ENCODE measurements around the gene METTL16. TPM values are rescaled to one million over a fixed set of nuclear protein-coding genes. Genes with fewer than 3 reads are reported as not detected.

METTL16 gene
- total and polyA plus RNA-seq, 2 of the 8 experiments (the other 6 are each of a cell fraction or from before 2014, with no cell fraction given), result 22.8 to 59.4 TPM

DNA sequence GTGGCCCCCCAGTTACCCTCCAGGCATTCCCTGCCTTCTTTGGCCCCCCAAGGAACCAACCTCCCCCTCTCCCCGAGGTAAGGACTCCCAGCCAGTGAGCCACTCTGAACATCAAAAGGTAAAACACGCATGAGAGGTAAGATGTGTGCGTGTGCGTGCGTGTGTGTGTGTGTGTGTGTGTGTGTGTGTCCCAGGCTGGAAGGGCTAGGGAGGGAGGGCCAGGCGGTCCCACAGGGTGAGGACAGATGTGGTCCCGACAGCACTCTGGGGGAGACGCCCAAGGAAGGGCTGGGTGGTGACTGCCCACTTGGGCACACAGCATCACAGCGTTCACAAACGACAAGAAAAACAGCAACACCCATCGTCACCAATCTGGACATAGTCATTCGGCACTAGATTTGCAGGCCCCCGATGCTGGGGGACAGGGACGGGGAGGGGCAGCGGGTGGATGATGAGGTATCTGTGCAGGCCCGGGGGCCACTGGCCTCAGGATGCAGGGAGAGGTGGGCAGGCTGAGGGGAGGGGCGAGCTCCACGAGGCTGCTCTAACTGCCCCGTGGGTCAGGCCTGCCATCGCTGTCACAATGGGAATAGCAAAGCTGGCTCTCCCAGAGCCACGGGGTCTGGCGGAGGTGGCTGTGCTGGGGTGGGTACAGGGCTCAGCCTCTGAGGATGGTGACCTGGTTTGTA, 127.1 kb downstream of the METTL16 start:
- H3K23ac ChIP-seq (ENCODE audit: insufficient read length), result no peak overlapping the region
- no peaks in the 10 kb centered on the region for H3K9me3 ChIP-seq (ENCODE audit: insufficient read depth in 2 of 2, low read depth in 1 of 2, low read length in 1 of 2)
- no peak overlapping the region for H4K5ac ChIP-seq (ENCODE audit: insufficient read length, low read depth, low read length)
- H2BK12ac ChIP-seq (ENCODE audit: low read depth, low read length), result no peak overlapping the region
- no peak overlapping the region for H2BK120ac ChIP-seq (replicated peaks; ENCODE audit: low read depth, low read length)
- FAIRE-seq, result no peak
- H3K14ac ChIP-seq (ENCODE audit: insufficient read length), result no peak overlapping the region
- no peaks in the 10 kb centered on the region for H3K79me1 ChIP-seq (ENCODE audit: low read depth, low read length)
- H3K27ac ChIP-seq (ENCODE audit: low read depth, low read length), result no peak overlapping the region
- H2AK5ac ChIP-seq (ENCODE audit: low read depth, low read length), result no peak overlapping the region
- H3K79me2 ChIP-seq (ENCODE audit: control insufficient read depth in 1 of 2, insufficient read depth in 2 of 2, low read length in 2 of 2), result 0 out of 4 replicates have a peak, but pooled peaks cover 0 to 2% of the 10 kb centered on the region in 2 experiments
- ChIA-PET POLR2A (ENCODE audit: partially characterized antibody) (interaction anchor here (0.9 to 15.4 kb wide), 8 partner anchors 11 to 35 kb away, joined by 3 to 193 read pairs (median 6); partner anchors contain the start of gene MNT), CTCF (ENCODE audit: partially characterized antibody) (interaction anchor here (0.7 to 11.8 kb wide), 8 partner anchors 14 to 48 kb away, joined by 3 to 216 read pairs (median 8); partner anchors contain the start of genes SGSM2 and TSR1)
- H3K23me2 ChIP-seq (ENCODE audit: low read depth, low read length), result no peaks in the 10 kb centered on the region
- 86% methylated on average over 18 of the region's 22 CpGs; no CpG with 5 or more reads in 1 of the 2 experiments for WGBS, 2 experiments (ENCODE audit: extremely low coverage in 1 of 2, insufficient coverage in 1 of 2, insufficient read length in 1 of 2, insufficient replicate concordance in 2 of 2, low coverage in 1 of 2, low lambda C conversion rate in 2 of 2, missing lambda C conversion rate in 1 of 2)
- no peak for DNase-seq (ENCODE audit: low read depth in 1 of 2, low spot score in 2 of 2)
- H3K27me3 ChIP-seq (replicated peaks in 1 of 4; ENCODE audit: control insufficient read depth in 3 of 4, extremely low read depth in 1 of 4, insufficient read depth in 3 of 4, low read length in 3 of 4), result no peaks in the 10 kb centered on the region
- H4K20me1 ChIP-seq (replicated peaks in 1 of 2; ENCODE audit: control insufficient read depth in 1 of 2, insufficient read depth in 2 of 2, low read length in 2 of 2), result peaks cover 4 to 9% of the 10 kb centered on the region in 2 experiments
- no peak overlapping the region for H3K4me3 ChIP-seq (ENCODE audit: extremely low read depth in 1 of 4, insufficient read depth in 2 of 4, low read depth in 3 of 4, low read length in 4 of 4)
- H2BK20ac ChIP-seq (ENCODE audit: low read length), result no peak overlapping the region
- H4K91ac ChIP-seq (replicated peaks; ENCODE audit: insufficient read length, low read length), result no peak overlapping the region
- peaks cover 0 to 8% (median 5%) of the 10 kb centered on the region in 4 experiments; a peak in 3 of 8 replicates for H3K36me3 ChIP-seq (ENCODE audit: control insufficient read depth in 2 of 4, insufficient read depth in 4 of 4, low read length in 3 of 4)
- peaks cover 0 to 15% (median 7%) of the 10 kb centered on the region in 4 experiments; a peak in 5 of 7 replicates for H3K4me1 ChIP-seq (replicated peaks in 1 of 4; ENCODE audit: control insufficient read depth in 3 of 4, insufficient read depth in 4 of 4, low read length in 3 of 4)
- no peak overlapping the region; the same call in 1 of the 2 replicates for H4K8ac ChIP-seq (ENCODE audit: extremely low read depth, insufficient read depth, low read length)
- H3K56ac ChIP-seq (replicated peaks; ENCODE audit: insufficient read length, low read depth, low read length), result no peak overlapping the region
- H2AFZ ChIP-seq (ENCODE audit: low read length), result no peak overlapping the region
- H3K4ac ChIP-seq (replicated peaks; ENCODE audit: insufficient read length, low read depth, low read length), result no peak overlapping the region
- H2BK15ac ChIP-seq (ENCODE audit: low read length), result no peak overlapping the region
- no peak overlapping the region for H2BK5ac ChIP-seq (ENCODE audit: low read depth, low read length)
- H3K4me2 ChIP-seq (ENCODE audit: insufficient read depth in 1 of 2, low read depth in 2 of 2, low read length in 2 of 2), result no peak overlapping the region
- no peak overlapping the region for H3K9ac ChIP-seq (replicated peaks in 1 of 4; ENCODE audit: extremely low read depth in 1 of 4, low read depth in 3 of 4, low read length in 3 of 4)
- no peak overlapping the region; the same call in 1 of the 2 replicates for H3K18ac ChIP-seq (ENCODE audit: extremely low read depth, low read length)
- no peak for TF ChIP-seq POLR2A (IDR thresholded peaks at IDR 0.05; ENCODE audit: control extremely low read depth in 1 of 2, low read depth in 2 of 2, low read length in 2 of 2)
- TF ChIP-seq SP1 (IDR thresholded peaks at IDR 0.05; ENCODE audit: low read depth, low read length), result no peak
- no peak for TF ChIP-seq POU5F1 (IDR thresholded peaks at IDR 0.05; ENCODE audit: low read depth, low read length)
- no peak for TF ChIP-seq CHD1 (IDR thresholded peaks at IDR 0.05; ENCODE audit: low read depth, low read length)
- no peak for TF ChIP-seq ZNF274 (IDR thresholded peaks at IDR 0.05; ENCODE audit: borderline replicate concordance, extremely low read depth, low read length)
- TF ChIP-seq TCF12 (IDR thresholded peaks at IDR 0.05; ENCODE audit: low read depth, low read length), result no peak
- TF ChIP-seq SP4 (IDR thresholded peaks at IDR 0.05; ENCODE audit: low read length), result no peak
- no peak for TF ChIP-seq SUZ12 (IDR thresholded peaks at IDR 0.05; ENCODE audit: low read length)
- TF ChIP-seq NANOG (IDR thresholded peaks at IDR 0.05; ENCODE audit: insufficient read depth, low read depth, low read length, poor library complexity, severe bottlenecking), result no peak
- no peak for TF ChIP-seq HDAC6 (IDR thresholded peaks at IDR 0.05; ENCODE audit: low read depth, low read length)
- no peak for TF ChIP-seq RFX5 (IDR thresholded peaks at IDR 0.05; ENCODE audit: borderline replicate concordance, low read depth, low read length)
- TF ChIP-seq, protein P1, sequence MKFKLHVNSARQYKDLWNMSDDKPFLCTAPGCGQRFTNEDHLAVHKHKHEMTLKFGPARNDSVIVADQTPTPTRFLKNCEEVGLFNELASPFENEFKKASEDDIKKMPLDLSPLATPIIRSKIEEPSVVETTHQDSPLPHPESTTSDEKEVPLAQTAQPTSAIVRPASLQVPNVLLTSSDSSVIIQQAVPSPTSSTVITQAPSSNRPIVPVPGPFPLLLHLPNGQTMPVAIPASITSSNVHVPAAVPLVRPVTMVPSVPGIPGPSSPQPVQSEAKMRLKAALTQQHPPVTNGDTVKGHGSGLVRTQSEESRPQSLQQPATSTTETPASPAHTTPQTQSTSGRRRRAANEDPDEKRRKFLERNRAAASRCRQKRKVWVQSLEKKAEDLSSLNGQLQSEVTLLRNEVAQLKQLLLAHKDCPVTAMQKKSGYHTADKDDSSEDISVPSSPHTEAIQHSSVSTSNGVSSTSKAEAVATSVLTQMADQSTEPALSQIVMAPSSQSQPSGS (IDR thresholded peaks at IDR 0.05; ENCODE audit: low read length), result no peak
